ENCODE measurements around the gene AGBL5. TPM values are rescaled to one million over a fixed set of nuclear protein-coding genes. Genes with fewer than 3 reads are reported as not detected.

AGBL5 gene
- total and polyA plus RNA-seq, 2 of the 13 experiments (the other 11 are each of a cell fraction or from before 2014, with no cell fraction given): 55.9 to 73.3 TPM

DNA sequence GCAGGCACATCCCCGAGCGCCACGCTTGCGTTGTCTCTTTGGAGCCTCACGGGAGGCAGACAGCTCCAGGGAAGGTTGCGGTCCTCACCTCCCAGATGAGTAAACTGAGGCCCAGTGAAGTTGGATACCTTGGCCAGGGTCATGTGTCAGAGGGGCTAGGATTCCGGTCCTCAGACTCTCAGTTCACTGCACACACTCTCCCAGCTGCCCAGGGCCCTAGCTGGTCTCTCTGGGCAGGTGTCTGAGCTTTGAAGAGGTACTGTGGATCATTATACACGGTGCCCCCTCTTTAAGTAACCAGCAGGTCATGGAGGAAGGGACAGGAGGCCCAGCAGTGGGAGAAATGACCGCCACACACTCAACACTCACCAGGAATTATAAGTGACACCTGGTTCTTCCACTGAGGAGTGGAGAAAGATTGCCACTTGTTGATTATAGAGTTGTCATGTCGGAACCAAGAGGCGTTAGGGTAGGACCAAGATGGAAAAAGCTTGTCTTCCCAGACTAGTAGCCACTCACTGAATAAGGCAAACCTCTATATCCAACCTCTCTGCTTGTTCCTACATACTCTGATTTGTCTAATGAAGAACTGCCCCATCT, 18.1 kb upstream of the AGBL5 start (continued):
- TF ChIP-seq, protein P1, sequence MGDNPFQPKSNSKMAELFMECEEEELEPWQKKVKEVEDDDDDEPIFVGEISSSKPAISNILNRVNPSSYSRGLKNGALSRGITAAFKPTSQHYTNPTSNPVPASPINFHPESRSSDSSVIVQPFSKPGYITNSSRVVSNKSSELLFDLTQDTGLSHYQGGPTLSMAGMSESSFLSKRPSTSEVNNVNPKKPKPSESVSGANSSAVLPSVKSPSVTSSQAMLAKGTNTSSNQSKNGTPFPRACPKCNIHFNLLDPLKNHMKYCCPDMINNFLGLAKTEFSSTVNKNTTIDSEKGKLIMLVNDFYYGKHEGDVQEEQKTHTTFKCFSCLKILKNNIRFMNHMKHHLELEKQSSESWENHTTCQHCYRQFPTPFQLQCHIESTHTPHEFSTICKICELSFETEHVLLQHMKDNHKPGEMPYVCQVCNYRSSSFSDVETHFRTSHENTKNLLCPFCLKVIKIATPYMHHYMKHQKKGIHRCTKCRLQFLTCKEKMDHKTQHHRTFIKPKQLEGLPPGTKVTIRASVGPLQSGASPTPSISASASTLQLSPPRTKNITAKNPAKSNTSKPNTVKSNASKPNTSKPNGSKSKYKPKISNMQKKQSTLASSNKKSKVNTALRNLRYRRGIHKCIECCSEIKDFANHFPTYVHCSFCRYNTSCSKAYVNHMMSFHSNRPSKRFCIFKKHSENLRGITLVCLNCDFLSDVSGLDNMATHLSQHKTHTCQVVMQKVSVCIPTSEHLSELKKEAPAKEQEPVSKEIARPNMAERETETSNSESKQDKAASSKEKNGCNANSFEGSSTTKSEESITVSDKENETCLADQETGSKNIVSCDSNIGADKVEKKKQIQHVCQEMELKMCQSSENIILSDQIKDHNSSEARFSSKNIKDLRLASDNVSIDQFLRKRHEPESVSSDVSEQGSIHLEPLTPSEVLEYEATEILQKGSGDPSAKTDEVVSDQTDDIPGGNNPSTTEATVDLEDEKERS (CRISPR knock-in tag; IDR thresholded peaks at IDR 0.05): 0 out of 2 replicates have a peak, but pooled peaks have one; percentile 17
- TF ChIP-seq RARA (CRISPR knock-in tag; IDR thresholded peaks at IDR 0.05): no peak; the same call in 1 of the 2 replicates
- no peak for TF ChIP-seq NFRKB (IDR thresholded peaks at IDR 0.05)
- 0 out of 2 replicates have a peak, but pooled peaks have one; percentile 53 for TF ChIP-seq ZNF816 (CRISPR knock-in tag; IDR thresholded peaks at IDR 0.05; ENCODE audit: borderline replicate concordance)
- TF ChIP-seq ZNF703 (CRISPR knock-in tag; IDR thresholded peaks at IDR 0.05; ENCODE audit: borderline replicate concordance): 0 out of 2 replicates have a peak, but pooled peaks have one; percentile 40
- no peak for TF ChIP-seq STAT5B (CRISPR knock-in tag; IDR thresholded peaks at IDR 0.05)
- TF ChIP-seq, protein P2, sequence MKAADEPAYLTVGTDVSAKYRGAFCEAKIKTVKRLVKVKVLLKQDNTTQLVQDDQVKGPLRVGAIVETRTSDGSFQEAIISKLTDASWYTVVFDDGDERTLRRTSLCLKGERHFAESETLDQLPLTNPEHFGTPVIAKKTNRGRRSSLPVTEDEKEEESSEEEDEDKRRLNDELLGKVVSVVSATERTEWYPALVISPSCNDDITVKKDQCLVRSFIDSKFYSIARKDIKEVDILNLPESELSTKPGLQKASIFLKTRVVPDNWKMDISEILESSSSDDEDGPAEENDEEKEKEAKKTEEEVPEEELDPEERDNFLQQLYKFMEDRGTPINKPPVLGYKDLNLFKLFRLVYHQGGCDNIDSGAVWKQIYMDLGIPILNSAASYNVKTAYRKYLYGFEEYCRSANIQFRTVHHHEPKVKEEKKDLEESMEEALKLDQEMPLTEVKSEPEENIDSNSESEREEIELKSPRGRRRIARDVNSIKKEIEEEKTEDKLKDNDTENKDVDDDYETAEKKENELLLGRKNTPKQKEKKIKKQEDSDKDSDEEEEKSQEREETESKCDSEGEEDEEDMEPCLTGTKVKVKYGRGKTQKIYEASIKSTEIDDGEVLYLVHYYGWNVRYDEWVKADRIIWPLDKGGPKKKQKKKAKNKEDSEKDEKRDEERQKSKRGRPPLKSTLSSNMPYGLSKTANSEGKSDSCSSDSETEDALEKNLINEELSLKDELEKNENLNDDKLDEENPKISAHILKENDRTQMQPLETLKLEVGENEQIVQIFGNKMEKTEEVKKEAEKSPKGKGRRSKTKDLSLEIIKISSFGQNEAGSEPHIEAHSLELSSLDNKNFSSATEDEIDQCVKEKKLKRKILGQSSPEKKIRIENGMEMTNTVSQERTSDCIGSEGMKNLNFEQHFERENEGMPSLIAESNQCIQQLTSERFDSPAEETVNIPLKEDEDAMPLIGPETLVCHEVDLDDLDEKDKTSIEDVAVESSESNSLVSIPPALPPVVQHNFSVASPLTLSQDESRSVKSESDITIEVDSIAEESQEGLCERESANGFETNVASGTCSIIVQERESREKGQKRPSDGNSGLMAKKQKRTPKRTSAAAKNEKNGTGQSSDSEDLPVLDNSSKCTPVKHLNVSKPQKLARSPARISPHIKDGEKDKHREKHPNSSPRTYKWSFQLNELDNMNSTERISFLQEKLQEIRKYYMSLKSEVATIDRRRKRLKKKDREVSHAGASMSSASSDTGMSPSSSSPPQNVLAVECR (CRISPR knock-in tag; IDR thresholded peaks at IDR 0.05; ENCODE audit: borderline replicate concordance): peak; percentile 54; the same call in 1 of the 2 replicates
- TF ChIP-seq, protein P3, sequence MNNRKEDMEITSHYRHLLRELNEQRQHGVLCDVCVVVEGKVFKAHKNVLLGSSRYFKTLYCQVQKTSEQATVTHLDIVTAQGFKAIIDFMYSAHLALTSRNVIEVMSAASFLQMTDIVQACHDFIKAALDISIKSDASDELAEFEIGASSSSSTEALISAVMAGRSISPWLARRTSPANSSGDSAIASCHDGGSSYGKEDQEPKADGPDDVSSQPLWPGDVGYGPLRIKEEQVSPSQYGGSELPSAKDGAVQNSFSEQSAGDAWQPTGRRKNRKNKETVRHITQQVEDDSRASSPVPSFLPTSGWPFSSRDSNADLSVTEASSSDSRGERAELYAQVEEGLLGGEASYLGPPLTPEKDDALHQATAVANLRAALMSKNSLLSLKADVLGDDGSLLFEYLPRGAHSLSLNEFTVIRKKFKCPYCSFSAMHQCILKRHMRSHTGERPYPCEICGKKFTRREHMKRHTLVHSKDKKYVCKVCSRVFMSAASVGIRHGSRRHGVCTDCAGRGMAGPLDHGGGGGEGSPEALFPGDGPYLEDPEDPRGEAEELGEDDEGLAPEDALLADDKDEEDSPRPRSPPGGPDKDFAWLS (CRISPR knock-in tag; IDR thresholded peaks at IDR 0.05; ENCODE audit: borderline replicate concordance): 0 out of 2 replicates have a peak, but pooled peaks have one; percentile 22
- TF ChIP-seq ZNF891 (CRISPR knock-in tag; IDR thresholded peaks at IDR 0.05): 0 out of 2 replicates have a peak, but pooled peaks have one; percentile 12
- 0 out of 2 replicates have a peak, but pooled peaks have one; percentile 23 for TF ChIP-seq ZNF850 (CRISPR knock-in tag; conservative IDR thresholded peaks at IDR 0.05)
- TF ChIP-seq, protein P4, sequence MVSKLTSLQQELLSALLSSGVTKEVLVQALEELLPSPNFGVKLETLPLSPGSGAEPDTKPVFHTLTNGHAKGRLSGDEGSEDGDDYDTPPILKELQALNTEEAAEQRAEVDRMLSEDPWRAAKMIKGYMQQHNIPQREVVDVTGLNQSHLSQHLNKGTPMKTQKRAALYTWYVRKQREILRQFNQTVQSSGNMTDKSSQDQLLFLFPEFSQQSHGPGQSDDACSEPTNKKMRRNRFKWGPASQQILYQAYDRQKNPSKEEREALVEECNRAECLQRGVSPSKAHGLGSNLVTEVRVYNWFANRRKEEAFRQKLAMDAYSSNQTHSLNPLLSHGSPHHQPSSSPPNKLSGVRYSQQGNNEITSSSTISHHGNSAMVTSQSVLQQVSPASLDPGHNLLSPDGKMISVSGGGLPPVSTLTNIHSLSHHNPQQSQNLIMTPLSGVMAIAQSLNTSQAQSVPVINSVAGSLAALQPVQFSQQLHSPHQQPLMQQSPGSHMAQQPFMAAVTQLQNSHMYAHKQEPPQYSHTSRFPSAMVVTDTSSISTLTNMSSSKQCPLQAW (CRISPR knock-in tag; IDR thresholded peaks at IDR 0.05): peak; percentile 56; the same call in 1 of the 2 replicates
- no peak for TF ChIP-seq CC2D1A (CRISPR knock-in tag; IDR thresholded peaks at IDR 0.05)
- no peak for TF ChIP-seq HNRNPH1 (optimal IDR thresholded peaks at IDR 0.05; ENCODE audit: low read depth, low read length)
- 0 out of 2 replicates have a peak, but pooled peaks have one; percentile 24 for TF ChIP-seq ZNF678 (CRISPR knock-in tag; IDR thresholded peaks at IDR 0.05)
- no peak for TF ChIP-seq ATF7-NPFF (CRISPR knock-in tag; IDR thresholded peaks at IDR 0.05; ENCODE audit: low read depth)
- peak; percentile 16 for TF ChIP-seq KLF15 (CRISPR knock-in tag; IDR thresholded peaks at IDR 0.05; ENCODE audit: borderline replicate concordance)
- 0 out of 2 replicates have a peak, but pooled peaks have one; percentile 68 for TF ChIP-seq ZNF772 (CRISPR knock-in tag; IDR thresholded peaks at IDR 0.05)
- TF ChIP-seq ZNF883 (CRISPR knock-in tag; IDR thresholded peaks at IDR 0.05; ENCODE audit: not compliant biosample characterization): peak; percentile 47

Measured in HepG2 (cell line).